HAP-1 (cell line): ENCODE results near the gene INAFM1.

Experiments
- DNase-seq, 2 experiments: peaks; one replicate each; pipeline ENCODE4 v3.0.0-alpha.2; 2016 to 2020; ENCODE audit warnings: low spot score in 2 of 2
- H3K27me3 ChIP-seq: fragments of 250-450 bp; sonication (Bioruptor Pico); 2 replicates; pipeline ENCODE4 v1.5.1; 2020; ENCODE audit warnings: low read depth, mild to moderate bottlenecking, moderate library complexity
- H3K36me3 ChIP-seq: fragments of 250-450 bp; sonication (Bioruptor Pico); replicated peaks from 2 replicates; pipeline ENCODE4 v1.5.1; 2020; ENCODE audit warnings: mild to moderate bottlenecking
- H3K4me1 ChIP-seq: fragments of 250-450 bp; sonication (Bioruptor Pico); 2 replicates; pipeline ENCODE4 v1.5.1; 2020; ENCODE audit warnings: mild to moderate bottlenecking
- H3K4me3 ChIP-seq: fragments of 250-450 bp; sonication (Bioruptor Pico); 2 replicates; pipeline ENCODE4 v1.5.1; 2020; ENCODE audit warnings: mild to moderate bottlenecking, moderate library complexity
- H3K9me3 ChIP-seq: fragments of 250-450 bp; sonication (Bioruptor Pico); 2 replicates; pipeline ENCODE4 v1.5.1; 2020; ENCODE audit warnings: mild to moderate bottlenecking, moderate library complexity
- in situ Hi-C: fragments of 300-500 bp; cut with MboI; formaldehyde crosslinking; loops from 3 replicates; pipeline ENCODE4 v1.14.3; 2020; ENCODE audit warnings: low sequenced_read_pairs, inconsistent platforms, mixed read lengths

INAFM1 gene

GRCh38 chr19:47319923-47320871, 45.5 kb downstream of the INAFM1 start:
- H3K36me3 ChIP-seq = no peaks in the 10 kb centered on the region
- DNase-seq = no peak
- H3K4me3 ChIP-seq = no peak overlapping the region
- H3K4me1 ChIP-seq = no peaks in the 10 kb centered on the region
- no peaks in the 10 kb centered on the region for H3K27me3 ChIP-seq
- in situ Hi-C loops = no loop called here
- no peaks in the 10 kb centered on the region for H3K9me3 ChIP-seq

DNA sequence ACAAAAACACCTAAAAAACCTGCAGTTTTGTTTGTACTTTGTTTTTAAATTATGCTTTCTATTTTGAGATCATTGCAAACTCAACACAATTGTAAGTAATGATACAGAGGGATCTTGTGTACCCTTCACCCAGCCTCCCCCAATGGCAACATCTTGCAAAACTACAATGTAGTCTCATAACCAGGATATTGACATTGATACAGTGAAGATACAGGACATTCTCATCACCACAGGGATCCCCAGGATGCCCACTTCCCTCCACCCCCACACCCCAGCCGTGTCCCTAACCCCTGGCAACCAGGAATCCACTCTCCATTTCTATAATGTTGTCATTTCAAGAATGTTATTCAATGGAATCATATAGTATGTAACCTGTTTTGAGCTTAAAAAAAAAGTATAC, 46.9 kb downstream of the INAFM1 start:
- in situ Hi-C loops = no loop called here
- Histone ChIP-seq H3K4me1 (no peaks in the 10 kb centered on the region), H3K9me3 (no peaks in the 10 kb centered on the region), H3K4me3 (no peak overlapping the region), H3K36me3 (no peaks in the 10 kb centered on the region), H3K27me3 (no peaks in the 10 kb centered on the region; the same call in 1 of the 2 replicates)
- no peak for DNase-seq

- H3K4me3 ChIP-seq = no peak overlapping the region
Measured at GRCh38 chr19:47322058-47322457, 47.4 kb downstream of the INAFM1 start.

GRCh38 chr19:47323409-47323808, 48.7 kb downstream of the INAFM1 start:
- no peak for DNase-seq
- Histone ChIP-seq H3K4me3 (no peak overlapping the region), H3K27me3 (no peaks in the 10 kb centered on the region; the same call in 1 of the 2 replicates), H3K4me1 (no peaks in the 10 kb centered on the region), H3K36me3 (no peaks in the 10 kb centered on the region), H3K9me3 (no peaks in the 10 kb centered on the region)
- in situ Hi-C loops = no loop called here

More at GRCh38 chr19:47322058-47322457, 47.4 kb downstream of the INAFM1 start:
- H3K9me3 ChIP-seq = no peaks in the 10 kb centered on the region
- no peak for DNase-seq
- H3K27me3 ChIP-seq = no peaks in the 10 kb centered on the region; the same call in 1 of the 2 replicates
- no peaks in the 10 kb centered on the region for H3K36me3 ChIP-seq
- in situ Hi-C loops = no loop called here
- H3K4me1 ChIP-seq = no peaks in the 10 kb centered on the region

GRCh38 chr19:47323872-47324271, 49.2 kb downstream of the INAFM1 start:
- H3K9me3 ChIP-seq = no peaks in the 10 kb centered on the region
- H3K4me1 ChIP-seq = no peaks in the 10 kb centered on the region
- no peaks in the 10 kb centered on the region; the same call in 1 of the 2 replicates for H3K27me3 ChIP-seq
- no peak overlapping the region for H3K4me3 ChIP-seq
- in situ Hi-C loops = no loop called here
- DNase-seq = no peak
- no peaks in the 10 kb centered on the region for H3K36me3 ChIP-seq

DNA sequence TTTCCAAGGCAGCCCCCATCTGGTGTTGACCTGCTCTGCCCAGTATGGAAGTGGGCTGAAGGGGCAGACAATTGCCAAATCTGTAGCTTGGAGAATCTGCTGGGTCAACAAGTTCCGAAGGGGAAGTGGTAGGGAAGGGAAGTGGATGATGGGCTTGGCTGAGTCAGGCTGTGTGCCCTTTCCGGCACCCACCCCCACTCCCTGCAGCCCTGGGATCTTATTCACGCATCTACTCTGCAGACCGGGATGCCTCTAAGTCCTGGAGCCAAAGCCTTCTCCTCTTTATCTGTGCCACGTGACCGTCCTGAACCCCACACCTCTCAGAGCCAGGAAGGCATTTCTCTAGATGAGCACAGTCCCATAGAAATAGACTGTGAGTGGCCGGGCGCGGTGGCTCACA, 49.8 kb downstream of the INAFM1 start:
- no peaks in the 10 kb centered on the region; the same call in 1 of the 2 replicates for H3K27me3 ChIP-seq
- H3K36me3 ChIP-seq = no peaks in the 10 kb centered on the region
- no peaks in the 10 kb centered on the region for H3K9me3 ChIP-seq
- in situ Hi-C loops = no loop called here
- no peak for DNase-seq
- H3K4me3 ChIP-seq = no peak overlapping the region
- H3K4me1 ChIP-seq = no peaks in the 10 kb centered on the region
